SK-N-SH treated with all-trans-retinoic acid at 6 μM for 48 hours (cell line): ENCODE results near the gene ZNF175.

Experiments used
- ARNTL ChIP-seq: fragments of 450-650 bp; formaldehyde crosslinking; IDR thresholded peaks from 2 replicates; pipeline ENCODE4 v1.5.0; 2020; ENCODE audit warnings: low read depth, mild to moderate bottlenecking, moderate library complexity, borderline replicate concordance
- ZNF8 ChIP-seq: fragments of 450-650 bp; formaldehyde crosslinking; IDR thresholded peaks from 2 replicates; pipeline ENCODE4 v1.5.0; 2020; ENCODE audit warnings: mild to moderate bottlenecking, moderate library complexity

GRCh38 chr19:51626675-51627074, 55.6 kb downstream of the ZNF175 start:
- TF ChIP-seq ARNTL: no peak
- TF ChIP-seq ZNF8: no peak
